OCI-LY7 (cell line): ENCODE results near the gene KCNN2.

Source experiments
- EZH2phosphoT487 ChIP-seq: fragments of 200-600 bp; sonication (generic); IDR thresholded peaks from 2 replicates; pipeline ENCODE4 v1.6.1; 2018; ENCODE audit warnings: low read depth, borderline replicate concordance, mild to moderate bottlenecking, mixed run types, antibody characterized with exemption, low read length, moderate library complexity, mixed read lengths
- TF ChIP-seq, protein P1 (sequence below): fragments of 200-600 bp; sonication (generic); conservative IDR thresholded peaks from 2 replicates; pipeline ENCODE4 v1.5.1; 2014; ENCODE audit warnings: mild to moderate bottlenecking, antibody characterized with exemption, low read length, moderate library complexity, mixed read lengths

DNA sequence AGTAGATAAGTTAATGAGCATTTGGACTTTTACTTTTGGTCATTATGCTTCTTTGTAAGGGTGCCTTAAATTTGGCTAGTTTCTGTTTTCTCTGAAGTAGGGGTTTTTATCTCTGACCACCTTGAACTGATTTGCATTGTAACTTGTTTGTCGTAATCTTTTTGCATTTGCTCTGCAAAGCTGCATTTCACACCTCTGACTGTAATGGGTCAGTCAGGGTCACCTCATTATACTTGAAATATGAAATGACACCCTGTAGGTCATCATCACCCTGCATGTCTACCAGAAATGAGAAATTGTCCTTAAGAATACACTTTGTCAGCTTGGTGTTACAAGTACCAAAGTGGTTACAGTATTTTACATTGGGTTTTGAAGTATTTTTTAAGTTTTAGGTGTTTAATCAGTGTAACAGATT is 74.0 kb downstream of the KCNN2 start:
- TF ChIP-seq, protein P1, sequence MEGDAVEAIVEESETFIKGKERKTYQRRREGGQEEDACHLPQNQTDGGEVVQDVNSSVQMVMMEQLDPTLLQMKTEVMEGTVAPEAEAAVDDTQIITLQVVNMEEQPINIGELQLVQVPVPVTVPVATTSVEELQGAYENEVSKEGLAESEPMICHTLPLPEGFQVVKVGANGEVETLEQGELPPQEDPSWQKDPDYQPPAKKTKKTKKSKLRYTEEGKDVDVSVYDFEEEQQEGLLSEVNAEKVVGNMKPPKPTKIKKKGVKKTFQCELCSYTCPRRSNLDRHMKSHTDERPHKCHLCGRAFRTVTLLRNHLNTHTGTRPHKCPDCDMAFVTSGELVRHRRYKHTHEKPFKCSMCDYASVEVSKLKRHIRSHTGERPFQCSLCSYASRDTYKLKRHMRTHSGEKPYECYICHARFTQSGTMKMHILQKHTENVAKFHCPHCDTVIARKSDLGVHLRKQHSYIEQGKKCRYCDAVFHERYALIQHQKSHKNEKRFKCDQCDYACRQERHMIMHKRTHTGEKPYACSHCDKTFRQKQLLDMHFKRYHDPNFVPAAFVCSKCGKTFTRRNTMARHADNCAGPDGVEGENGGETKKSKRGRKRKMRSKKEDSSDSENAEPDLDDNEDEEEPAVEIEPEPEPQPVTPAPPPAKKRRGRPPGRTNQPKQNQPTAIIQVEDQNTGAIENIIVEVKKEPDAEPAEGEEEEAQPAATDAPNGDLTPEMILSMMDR: no peak
- TF ChIP-seq EZH2phosphoT487: no peak
